HUES64 (cell line): ENCODE results near the gene KIR3DL3. TPM values are rescaled to one million over a fixed set of nuclear protein-coding genes. Genes with fewer than 3 reads are reported as not detected.
"Not testable (repeated sequence)": the region's sequence is repeated elsewhere in the genome, so short reads cannot be mapped to it uniquely, and the experiment has no call there.

Source experiments
- H3K27ac ChIP-seq: 2 replicates; pipeline ENCODE4 v1.7.0; 2013; ENCODE audit warnings: low read depth, low read length, inconsistent platforms
- H3K27me3 ChIP-seq: 2 replicates; pipeline ENCODE4 v1.6.1; 2013; ENCODE audit warnings: mild to moderate bottlenecking, low read length; ENCODE audit not compliant: insufficient read depth
- H3K36me3 ChIP-seq: 2 replicates; pipeline ENCODE4 v1.6.1; 2013; ENCODE audit warnings: mild to moderate bottlenecking, low read length; ENCODE audit not compliant: insufficient read depth
- H3K4me1 ChIP-seq: 2 replicates; pipeline ENCODE4 v1.6.1; 2013; ENCODE audit warnings: mild to moderate bottlenecking, low read length, moderate library complexity; ENCODE audit not compliant: insufficient read depth
- H3K4me3 ChIP-seq: 2 replicates; pipeline ENCODE4 v1.5.1; 2013; ENCODE audit warnings: mild to moderate bottlenecking, low read length, moderate library complexity
- H3K9ac ChIP-seq: 2 replicates; pipeline ENCODE4 v1.6.1; 2013; ENCODE audit warnings: mild to moderate bottlenecking, low read depth, low read length
- H3K9me3 ChIP-seq: 2 replicates; pipeline ENCODE4 v1.6.1; 2013; ENCODE audit warnings: low read depth, low read length; ENCODE audit not compliant: insufficient read depth
- WGBS: fragments of 150-250, 120-280 bp; methylation state at CpG from one replicate; pipeline ENCODE4 v1.1.7; 2013; ENCODE audit warnings: missing lambda C conversion rate; 5-methylcytosine and 5-hydroxymethylcytosine counted together
- polyA plus RNA-seq, 2 experiments: library from polyadenylated mRNA; stranded (reverse); fragments of 50-300 nt; gene quantifications; one replicate each; pipeline ENCODE4 v1.2.3, GENCODE V29; 2013

KIR3DL3 gene
- not detected for polyA plus RNA-seq (2013, experiment 1 of 2)
- not detected for polyA plus RNA-seq (2013, experiment 2 of 2)

DNA sequence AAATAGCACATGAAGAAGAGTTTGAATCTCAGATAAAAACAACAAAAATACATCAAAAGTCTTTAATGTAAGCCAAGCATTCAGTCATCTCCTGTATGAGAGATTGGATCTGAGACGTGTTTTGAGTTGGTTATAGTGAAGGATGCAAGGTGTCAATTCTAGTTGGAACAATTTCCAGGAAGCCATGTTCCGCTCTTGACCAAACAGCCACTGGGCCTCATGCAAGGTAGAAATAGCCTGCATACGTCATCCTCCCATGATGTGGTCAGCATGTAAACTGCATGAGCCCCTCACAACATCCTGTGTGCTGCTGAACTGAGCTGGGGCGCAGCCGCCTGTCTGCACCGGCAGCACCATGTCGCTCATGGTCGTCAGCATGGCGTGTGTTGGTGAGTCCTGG, at the start of gene KIR3DL3:
Gene KIR3DL3, plus strand, starts transcription at position 301 of the 400 bp plus-strand sequence. Its CDS starts 55 bp downstream, at position 356.
- Histone ChIP-seq H3K4me1 (no peaks in the 10 kb centered on the region), H3K9ac (no peak within 1 kb of the TSS), H3K27me3 (no peaks in the 10 kb centered on the region), H3K4me3 (no peak within 1 kb of the TSS), H3K9me3 (peaks cover 97% of the 10 kb centered on the region), H3K27ac (no peak within 1 kb of the TSS), H3K36me3 (no peaks in the 10 kb centered on the region)
- WGBS = 80% methylated on average over 9 of the region's 9 CpGs

- H3K27ac ChIP-seq, H3K9ac ChIP-seq, H3K27me3 ChIP-seq, H3K36me3 ChIP-seq, H3K4me1 ChIP-seq, H3K4me3 ChIP-seq: not testable (repeated sequence)
- WGBS = 43% methylated on average over 10 of the region's 10 CpGs
- peaks cover 58% of the 10 kb centered on the region for H3K9me3 ChIP-seq
These were observed 47.9 kb upstream of the KIR3DL3 start for GRCh38 chr19:54676210-54676834.

- Histone ChIP-seq H3K27me3 (no peaks in the 10 kb centered on the region), H3K27ac (no peak overlapping the region), H3K36me3 (no peaks in the 10 kb centered on the region), H3K9me3 (peaks cover 54% of the 10 kb centered on the region), H3K4me3 (no peak overlapping the region), H3K9ac (no peak overlapping the region), H3K4me1 (no peaks in the 10 kb centered on the region)
- 92% methylated on average over 4 of the region's 4 CpGs for WGBS
These were observed 47.0 kb upstream of the KIR3DL3 start for GRCh38 chr19:54677217-54677616.

DNA sequence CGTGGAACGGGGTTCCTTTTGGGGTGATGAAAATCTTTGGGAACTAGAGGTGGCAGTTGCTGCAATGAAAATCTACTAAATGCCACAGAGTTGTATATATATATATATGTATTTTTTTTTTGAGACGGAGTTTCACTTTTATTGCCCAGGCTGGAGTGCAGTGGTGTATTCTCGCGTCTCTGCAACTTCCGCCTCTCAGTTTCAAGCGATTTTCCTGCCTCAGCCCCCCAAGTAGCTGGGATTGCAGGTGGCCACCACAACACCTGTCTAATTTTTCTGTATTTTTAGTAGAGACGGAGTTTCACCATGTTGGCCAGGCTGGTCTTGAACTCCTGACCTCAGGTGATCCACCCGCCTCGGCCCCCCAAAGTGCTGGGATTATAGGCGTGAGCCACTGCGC, 42.6 kb upstream of the KIR3DL3 start:
- not testable (repeated sequence) for H3K36me3 ChIP-seq, H3K4me1 ChIP-seq, H3K9ac ChIP-seq, H3K27me3 ChIP-seq, H3K27ac ChIP-seq, H3K4me3 ChIP-seq
- peaks cover 75% of the 10 kb centered on the region for H3K9me3 ChIP-seq
- WGBS = 76% methylated on average over 9 of the region's 12 CpGs

GRCh38 chr19:54682306-54682856, 41.9 kb upstream of the KIR3DL3 start:
- Histone ChIP-seq H3K36me3 (no peaks in the 10 kb centered on the region), H3K4me3 (no peak overlapping the region), H3K27ac (no peak overlapping the region), H3K9me3 (peaks cover 76% of the 10 kb centered on the region), H3K27me3 (no peaks in the 10 kb centered on the region), H3K9ac (no peak overlapping the region), H3K4me1 (no peaks in the 10 kb centered on the region)
- 57% methylated on average over 6 of the region's 7 CpGs for WGBS

DNA sequence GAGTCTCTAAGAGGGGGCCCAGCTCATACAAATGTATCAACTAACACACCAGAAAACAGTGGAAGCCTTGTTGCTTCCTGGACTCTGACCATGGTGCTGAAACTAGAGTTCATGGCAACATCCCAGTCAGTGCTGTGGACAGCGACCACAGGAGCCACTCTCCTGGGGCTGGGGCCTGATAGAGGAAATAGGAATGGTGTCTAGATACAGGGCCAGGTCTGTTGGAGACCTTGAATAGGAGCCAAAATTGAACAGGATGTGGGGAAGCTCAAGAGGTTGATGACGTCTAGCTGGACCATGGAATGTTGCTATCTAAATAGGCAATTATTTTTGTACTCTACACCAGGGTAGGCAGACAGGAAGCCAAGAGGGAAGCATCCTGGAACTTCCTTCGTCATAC, 39.7 kb upstream of the KIR3DL3 start:
- Histone ChIP-seq H3K36me3 (no peaks in the 10 kb centered on the region), H3K9me3 (peaks cover 81% of the 10 kb centered on the region), H3K4me3 (no peak overlapping the region), H3K9ac (no peak overlapping the region), H3K27me3 (no peaks in the 10 kb centered on the region), H3K27ac (no peak overlapping the region), H3K4me1 (no peaks in the 10 kb centered on the region)
- 59% methylated on average over 3 of the region's 3 CpGs for WGBS

GRCh38 chr19:54691582-54692297, 32.5 kb upstream of the KIR3DL3 start:
- H3K9me3 ChIP-seq = peaks cover 78% of the 10 kb centered on the region
- no peaks in the 10 kb centered on the region for H3K36me3 ChIP-seq
- no peaks in the 10 kb centered on the region for H3K27me3 ChIP-seq
- H3K27ac ChIP-seq = no peak overlapping the region
- H3K9ac ChIP-seq = no peak overlapping the region
- no peak overlapping the region for H3K4me3 ChIP-seq
- H3K4me1 ChIP-seq = no peaks in the 10 kb centered on the region
- WGBS = 71% methylated on average over 9 of the region's 9 CpGs

DNA sequence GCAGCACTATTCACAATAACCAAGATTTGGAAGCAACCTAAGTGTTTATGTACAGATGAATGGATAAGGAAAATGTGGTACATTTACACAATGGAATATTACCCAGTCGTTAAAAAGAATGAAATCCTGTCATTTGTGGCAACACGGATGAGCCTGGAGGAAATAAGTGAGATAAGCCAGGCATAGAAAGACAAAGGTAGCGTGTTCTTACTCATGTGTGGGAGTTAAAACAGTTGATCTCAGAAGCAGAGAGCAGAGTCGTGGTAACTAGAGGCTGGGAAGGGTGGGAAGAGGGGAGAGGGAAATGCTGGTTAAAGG, 32.0 kb upstream of the KIR3DL3 start:
- WGBS = 45% methylated on average over 4 of the region's 4 CpGs
- no peak overlapping the region for H3K4me3 ChIP-seq
- H3K9me3 ChIP-seq = peaks cover 75% of the 10 kb centered on the region
- no peak overlapping the region for H3K9ac ChIP-seq
- H3K4me1 ChIP-seq = no peaks in the 10 kb centered on the region
- H3K36me3 ChIP-seq = no peaks in the 10 kb centered on the region
- no peak overlapping the region for H3K27ac ChIP-seq
- no peaks in the 10 kb centered on the region for H3K27me3 ChIP-seq

DNA sequence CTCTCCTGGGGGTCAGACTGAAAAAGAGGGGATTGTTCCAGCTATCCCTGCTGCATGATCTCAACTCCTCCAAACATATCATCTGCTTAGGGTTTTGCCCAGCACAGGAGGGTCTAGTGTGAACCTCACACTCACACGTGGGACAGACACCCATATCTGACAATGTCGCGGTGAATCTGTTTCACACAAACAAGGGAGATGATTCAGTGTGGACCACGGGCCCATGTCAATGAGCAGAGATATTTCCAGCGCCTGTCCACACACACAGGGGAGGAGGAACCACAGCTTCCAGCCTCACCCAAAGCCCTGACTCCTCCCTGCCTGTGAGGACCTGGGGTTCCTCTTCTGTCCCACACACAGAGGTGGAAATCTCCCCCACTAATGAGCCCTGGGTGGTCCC, 29.6 kb upstream of the KIR3DL3 start:
- Histone ChIP-seq H3K36me3 (no peaks in the 10 kb centered on the region), H3K9ac (no peak overlapping the region), H3K4me1 (no peaks in the 10 kb centered on the region), H3K27me3 (no peaks in the 10 kb centered on the region), H3K9me3 (peaks cover 72% of the 10 kb centered on the region), H3K4me3 (no peak overlapping the region), H3K27ac (no peak overlapping the region)
- 65% methylated on average over 5 of the region's 5 CpGs for WGBS

- 86% methylated on average over 8 of the region's 8 CpGs for WGBS
- no peak overlapping the region for H3K9ac ChIP-seq
- H3K9me3 ChIP-seq = peaks cover 81% of the 10 kb centered on the region
- no peaks in the 10 kb centered on the region for H3K36me3 ChIP-seq
- H3K27me3 ChIP-seq = no peaks in the 10 kb centered on the region
- H3K27ac ChIP-seq = no peak overlapping the region
- H3K4me1 ChIP-seq = no peaks in the 10 kb centered on the region
- H3K4me3 ChIP-seq = no peak overlapping the region
These were observed 28.1 kb upstream of the KIR3DL3 start for GRCh38 chr19:54696117-54696548.

- Histone ChIP-seq H3K27me3 (no peaks in the 10 kb centered on the region), H3K36me3 (no peaks in the 10 kb centered on the region), H3K4me3 (no peak overlapping the region), H3K4me1 (no peaks in the 10 kb centered on the region), H3K9me3 (peaks cover 82% of the 10 kb centered on the region), H3K9ac (no peak overlapping the region), H3K27ac (no peak overlapping the region)
- 63% methylated on average over 2 of the region's 2 CpGs for WGBS
These were observed 27.5 kb upstream of the KIR3DL3 start for GRCh38 chr19:54696766-54697165.
